Measurements from ENCODE around the gene OXA1L. TPM values are rescaled to one million over a fixed set of nuclear protein-coding genes. Genes with fewer than 3 reads are reported as not detected.
"Not testable (repeated sequence)": the region's sequence is repeated elsewhere in the genome, so short reads cannot be mapped to it uniquely, and the experiment has no call there.

Gene OXA1L
- total RNA-seq, 1 experiment from 2014 or later = 138 TPM

- DNase-seq (ENCODE audit: low spot score) = no peak
- H3K36me3 Mint-ChIP-seq = no peaks in the 10 kb centered on the region
- H3K27ac Mint-ChIP-seq = no peak overlapping the region
- no peak overlapping the region for H3K4me3 Mint-ChIP-seq
- ATAC-seq = no peak
- CTCF ChIA-PET = no interaction called here
- POLR2A ChIA-PET = no interaction called here
- TF ChIP-seq MAX (CRISPR knock-in tag; IDR thresholded peaks at IDR 0.05) (no peak), FOXP4 (CRISPR knock-in tag; IDR thresholded peaks at IDR 0.05) (no peak), FOXP1 (CRISPR knock-in tag; IDR thresholded peaks at IDR 0.05; ENCODE audit: borderline replicate concordance) (no peak), CREM (CRISPR knock-in tag; IDR thresholded peaks at IDR 0.05) (no peak), GTF2I (CRISPR knock-in tag; conservative IDR thresholded peaks at IDR 0.05) (no peak), FOXJ3 (CRISPR knock-in tag; IDR thresholded peaks at IDR 0.05; ENCODE audit: borderline replicate concordance) (no peak), NFYB (CRISPR knock-in tag; conservative IDR thresholded peaks at IDR 0.05; ENCODE audit: low read depth) (no peak), CREB1 (CRISPR knock-in tag; IDR thresholded peaks at IDR 0.05) (no peak), IRF2 (CRISPR knock-in tag; IDR thresholded peaks at IDR 0.05; ENCODE audit: borderline replicate concordance, low read depth) (no peak), PREB (CRISPR knock-in tag; IDR thresholded peaks at IDR 0.05; ENCODE audit: borderline replicate concordance) (no peak), SMAD3 (CRISPR knock-in tag; IDR thresholded peaks at IDR 0.05; ENCODE audit: borderline replicate concordance) (no peak), ZNF317 (CRISPR knock-in tag; IDR thresholded peaks at IDR 0.05; ENCODE audit: borderline replicate concordance, low read depth) (no peak), TEAD1 (CRISPR knock-in tag; IDR thresholded peaks at IDR 0.05) (no peak), IRF1 (CRISPR knock-in tag; IDR thresholded peaks at IDR 0.05) (no peak), ZBTB21 (CRISPR knock-in tag; IDR thresholded peaks at IDR 0.05; ENCODE audit: borderline replicate concordance) (no peak), SOX15 (CRISPR knock-in tag; IDR thresholded peaks at IDR 0.05) (no peak), NR3C1 (CRISPR knock-in tag; conservative IDR thresholded peaks at IDR 0.05; ENCODE audit: low read depth) (no peak), ZNF138 (CRISPR knock-in tag; conservative IDR thresholded peaks at IDR 0.05) (no peak), NR2C2 (CRISPR knock-in tag; IDR thresholded peaks at IDR 0.05) (no peak)
- peaks cover 8% of the 10 kb centered on the region for H3K4me1 Mint-ChIP-seq
- no peaks in the 10 kb centered on the region for H3K9me3 Mint-ChIP-seq
- H3K27me3 Mint-ChIP-seq (ENCODE audit: low read depth) = no peaks in the 10 kb centered on the region
Measured at GRCh38 chr14:22803687-22803974, 37.1 kb downstream of the OXA1L start.

- H3K27me3 Mint-ChIP-seq (ENCODE audit: low read depth); H3K9me3 Mint-ChIP-seq; H3K4me1 Mint-ChIP-seq; H3K4me3 Mint-ChIP-seq; DNase-seq (ENCODE audit: low spot score); H3K36me3 Mint-ChIP-seq; ATAC-seq; H3K27ac Mint-ChIP-seq; POLR2A ChIA-PET: not testable (repeated sequence)
- CTCF ChIA-PET = interaction anchor here (2.9 kb wide), 1 partner anchor 18 kb away, joined by 18 read pairs; no protein-coding TSS in a partner anchor
Measured at GRCh38 chr14:22805235-22805634, 38.7 kb downstream of the OXA1L start.

GRCh38 chr14:22807432-22808087, 41.1 kb downstream of the OXA1L start:
- Mint-ChIP-seq H3K9me3 (no peaks in the 10 kb centered on the region), H3K4me3 (no peak overlapping the region), H3K36me3 (no peaks in the 10 kb centered on the region), H3K27me3 (ENCODE audit: low read depth) (no peaks in the 10 kb centered on the region), H3K4me1 (peaks cover 8% of the 10 kb centered on the region), H3K27ac (peak overlapping the region; percentile 80)
- ATAC-seq (peak; percentile 60), DNase-seq (ENCODE audit: low spot score) (no peak)
- CTCF ChIA-PET = interaction anchor here (0.8 to 2.9 kb wide), 11 partner anchors 9 to 237 kb away, joined by 3 to 18 read pairs (median 5); partner anchors contain the start of gene LRP10
- POLR2A ChIA-PET = interaction anchor here (0.9 to 1.3 kb wide), 2 partner anchors 14 to 16 kb away, joined by 3 read pairs; no protein-coding TSS in a partner anchor
- TF ChIP-seq RELA (CRISPR knock-in tag; IDR thresholded peaks at IDR 0.05; ENCODE audit: borderline replicate concordance) (no peak), MXD4 (CRISPR knock-in tag; IDR thresholded peaks at IDR 0.05; ENCODE audit: borderline replicate concordance) (no peak), ATF6 (CRISPR knock-in tag; IDR thresholded peaks at IDR 0.05) (no peak), TP53 (CRISPR knock-in tag; IDR thresholded peaks at IDR 0.05) (no peak), FOXK1 (CRISPR knock-in tag; IDR thresholded peaks at IDR 0.05) (no peak), TCF7 (CRISPR knock-in tag; IDR thresholded peaks at IDR 0.05; ENCODE audit: low read depth) (no peak), E2F5 (CRISPR knock-in tag; IDR thresholded peaks at IDR 0.05) (no peak)

Measured in WTC11 (cell line).